GM12891 (cell line): Measurements from ENCODE around the gene GCNT4.

Experiments used
- PAX5 ChIP-seq: IDR thresholded peaks from 2 replicates; pipeline ENCODE4 v1.6.1; 2011; ENCODE audit warnings: low read length, moderate library complexity, mild to moderate bottlenecking; ENCODE audit not compliant: insufficient read depth, severe bottlenecking
- POLR2A ChIP-seq: IDR thresholded peaks from 2 replicates; pipeline ENCODE4 v1.6.1; 2011; ENCODE audit warnings: low read depth, low read length, control low read depth
- POLR2AphosphoS5 ChIP-seq: IDR thresholded peaks from 2 replicates; pipeline ENCODE4 v1.6.1; 2011; ENCODE audit warnings: low read depth, low read length, control low read depth
- POU2F2 ChIP-seq: IDR thresholded peaks from 2 replicates; pipeline ENCODE4 v1.6.1; 2011; ENCODE audit warnings: low read depth, mild to moderate bottlenecking, control low read depth, low read length, moderate library complexity
- SPI1 ChIP-seq: IDR thresholded peaks from 2 replicates; pipeline ENCODE4 v1.6.1; 2011; ENCODE audit warnings: low read depth, low read length, control low read depth
- TAF1 ChIP-seq: IDR thresholded peaks from 2 replicates; pipeline ENCODE4 v1.6.1; 2011; ENCODE audit warnings: low read depth, low read length, control low read depth

DNA sequence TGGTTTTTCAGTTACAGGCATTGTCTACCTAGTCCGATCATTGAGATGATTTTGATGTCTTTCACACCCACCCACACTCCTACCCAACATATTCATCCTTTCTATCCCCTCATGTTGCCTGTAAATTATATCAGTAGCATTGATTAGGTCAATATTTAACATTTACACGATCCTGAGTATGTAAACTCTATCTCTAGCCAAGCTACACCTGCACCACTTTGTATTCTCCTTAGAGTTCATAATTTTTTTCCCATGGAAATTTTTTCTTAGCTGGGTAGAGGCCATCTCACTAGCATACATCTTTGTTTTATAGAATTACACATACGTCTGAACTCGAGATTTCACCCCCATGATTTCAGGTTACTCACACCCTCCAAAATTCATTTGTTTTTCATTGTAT, 30.6 kb downstream of the GCNT4 start:
- TF ChIP-seq POLR2A (no peak), POLR2AphosphoS5 (no peak), TAF1 (no peak), POU2F2 (no peak), PAX5 (no peak), SPI1 (no peak)
